ENCODE data around the gene OLIG2.
A peak's percentile ranks its signal among the peaks of the same experiment; 100 is the strongest.

Gene OLIG2

DNA sequence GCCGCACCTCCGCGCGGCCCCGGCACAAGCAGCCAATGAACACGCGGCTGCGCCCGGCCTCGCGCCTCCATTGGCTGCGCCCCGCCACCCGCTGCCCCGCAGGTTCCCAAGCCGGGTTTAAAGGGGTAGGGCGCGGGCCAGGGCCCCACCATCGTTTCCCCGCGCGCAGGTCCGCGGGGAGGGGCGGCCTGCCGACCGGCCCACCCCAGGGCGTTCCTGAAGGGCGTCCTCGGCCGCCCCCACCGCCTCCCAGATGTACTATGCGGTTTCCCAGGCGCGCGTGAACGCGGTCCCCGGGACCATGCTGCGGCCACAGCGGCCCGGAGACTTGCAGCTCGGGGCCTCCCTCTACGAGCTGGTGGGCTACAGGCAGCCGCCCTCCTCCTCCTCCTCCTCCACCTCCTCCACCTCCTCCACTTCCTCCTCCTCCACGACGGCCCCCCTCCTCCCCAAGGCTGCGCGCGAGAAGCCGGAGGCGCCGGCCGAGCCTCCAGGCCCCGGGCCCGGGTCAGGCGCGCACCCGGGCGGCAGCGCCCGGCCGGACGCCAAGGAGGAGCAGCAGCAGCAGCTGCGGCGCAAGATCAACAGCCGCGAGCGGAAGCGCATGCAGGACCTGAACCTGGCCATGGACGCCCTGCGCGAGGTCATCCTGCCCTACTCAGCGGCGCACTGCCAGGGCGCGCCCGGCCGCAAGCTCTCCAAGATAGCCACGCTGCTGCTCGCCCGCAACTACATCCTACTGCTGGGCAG, 44.4 kb downstream of the OLIG2 start, which contains the start of gene OLIG1:
TSS of gene OLIG1 (plus strand) at position 148 of the 750 bp plus-strand sequence. CDS start at position 254, 106 bp downstream.
- no peak within 1 kb of the TSS for H3K4me3 ChIP-seq (ENCODE audit: low read depth, low read length)
- TF ChIP-seq CTCF (IDR thresholded peaks at IDR 0.05; ENCODE audit: low read depth, low read length) = no peak

DNA sequence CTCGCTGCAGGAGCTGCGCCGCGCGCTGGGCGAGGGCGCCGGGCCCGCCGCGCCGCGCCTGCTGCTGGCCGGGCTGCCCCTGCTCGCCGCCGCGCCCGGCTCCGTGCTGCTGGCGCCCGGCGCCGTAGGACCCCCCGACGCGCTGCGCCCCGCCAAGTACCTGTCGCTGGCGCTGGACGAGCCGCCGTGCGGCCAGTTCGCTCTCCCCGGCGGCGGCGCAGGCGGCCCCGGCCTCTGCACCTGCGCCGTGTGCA, 44.9 kb downstream of the OLIG2 start:
- TF ChIP-seq CTCF (IDR thresholded peaks at IDR 0.05; ENCODE audit: low read depth, low read length) = no peak
- H3K4me3 ChIP-seq (ENCODE audit: low read depth, low read length) = no peak overlapping the region

DNA sequence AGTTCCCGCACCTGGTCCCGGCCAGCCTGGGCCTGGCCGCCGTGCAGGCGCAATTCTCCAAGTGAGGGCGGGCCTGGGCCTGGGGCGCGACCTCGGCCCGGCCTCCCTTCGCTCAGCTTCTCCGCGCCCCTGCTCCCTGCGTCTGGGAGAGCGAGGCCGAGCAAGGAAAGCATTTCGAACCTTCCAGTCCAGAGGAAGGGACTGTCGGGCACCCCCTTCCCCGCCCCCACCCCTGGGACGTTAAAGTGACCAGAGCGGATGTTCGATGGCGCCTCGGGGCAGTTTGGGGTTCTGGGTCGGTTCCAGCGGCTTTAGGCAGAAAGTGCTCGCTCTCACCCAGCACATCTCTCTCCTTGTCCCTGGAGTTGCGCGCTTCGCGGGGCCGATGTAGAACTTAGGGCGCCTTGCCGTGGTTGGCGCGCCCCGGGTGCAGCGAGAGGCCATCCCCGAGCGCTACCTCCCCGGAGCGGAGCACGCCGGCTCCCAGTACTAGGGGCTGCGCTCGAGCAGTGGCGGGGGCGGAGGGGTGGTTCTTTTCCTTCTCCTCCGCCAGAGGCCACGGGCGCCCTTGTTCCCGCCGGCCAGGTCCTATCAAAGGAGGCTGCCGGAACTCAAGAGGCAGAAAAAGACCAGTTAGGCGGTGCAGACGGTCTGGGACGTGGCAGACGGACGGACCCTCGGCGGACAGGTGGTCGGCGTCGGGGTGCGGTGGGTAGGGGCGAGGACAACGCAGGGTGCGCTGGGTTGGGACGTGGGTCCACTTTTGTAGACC, 45.4 kb downstream of the OLIG2 start:
- TF ChIP-seq CTCF (IDR thresholded peaks at IDR 0.05; ENCODE audit: low read depth, low read length) = no peak
- H3K4me3 ChIP-seq (ENCODE audit: low read depth, low read length) = no peak overlapping the region

DNA sequence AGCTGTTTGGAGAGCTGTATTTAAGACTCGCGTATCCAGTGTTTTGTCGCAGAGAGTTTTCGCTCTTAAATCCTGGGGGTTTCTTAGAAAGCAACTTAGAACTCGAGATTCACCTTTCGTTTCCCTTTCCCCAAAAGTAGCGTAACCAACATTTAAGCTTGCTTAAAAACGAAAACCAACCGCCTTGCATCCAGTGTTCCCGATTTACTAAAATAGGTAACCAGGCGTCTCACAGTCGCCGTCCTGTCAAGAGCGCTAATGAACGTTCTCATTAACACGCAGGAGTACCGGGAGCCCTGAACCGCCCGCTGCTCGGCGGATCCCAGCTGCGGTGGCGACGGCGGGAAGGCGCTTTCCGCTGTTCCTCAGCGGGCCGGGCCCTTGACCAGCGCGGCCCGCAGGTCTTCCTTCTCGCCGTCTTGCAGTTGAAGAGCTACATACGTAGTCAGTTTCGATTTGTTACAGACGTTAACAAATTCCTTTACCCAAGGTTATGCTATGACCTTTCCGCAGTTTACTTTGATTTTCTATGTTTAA, 46.1 kb downstream of the OLIG2 start:
- peak overlapping the region; percentile 38 for H3K4me3 ChIP-seq (ENCODE audit: low read depth, low read length)
- TF ChIP-seq CTCF (IDR thresholded peaks at IDR 0.05; ENCODE audit: low read depth, low read length) = no peak

GRCh38 chr21:33073636-33074035, 47.9 kb downstream of the OLIG2 start:
- H3K4me3 ChIP-seq (ENCODE audit: low read depth, low read length) = no peak overlapping the region
- TF ChIP-seq CTCF (IDR thresholded peaks at IDR 0.05; ENCODE audit: low read depth, low read length) = no peak

GRCh38 chr21:33075128-33075527, 49.4 kb downstream of the OLIG2 start:
- TF ChIP-seq CTCF (IDR thresholded peaks at IDR 0.05; ENCODE audit: low read depth, low read length) = no peak
- no peak overlapping the region for H3K4me3 ChIP-seq (ENCODE audit: low read depth, low read length)

GRCh38 chr21:33075596-33076195, 50.0 kb downstream of the OLIG2 start:
- TF ChIP-seq CTCF (IDR thresholded peaks at IDR 0.05; ENCODE audit: low read depth, low read length) = no peak
- H3K4me3 ChIP-seq (ENCODE audit: low read depth, low read length) = no peak overlapping the region

Measured in WI38 (cell line).